Measurements from ENCODE around the gene PPP1R13B.

Gene PPP1R13B

DNA sequence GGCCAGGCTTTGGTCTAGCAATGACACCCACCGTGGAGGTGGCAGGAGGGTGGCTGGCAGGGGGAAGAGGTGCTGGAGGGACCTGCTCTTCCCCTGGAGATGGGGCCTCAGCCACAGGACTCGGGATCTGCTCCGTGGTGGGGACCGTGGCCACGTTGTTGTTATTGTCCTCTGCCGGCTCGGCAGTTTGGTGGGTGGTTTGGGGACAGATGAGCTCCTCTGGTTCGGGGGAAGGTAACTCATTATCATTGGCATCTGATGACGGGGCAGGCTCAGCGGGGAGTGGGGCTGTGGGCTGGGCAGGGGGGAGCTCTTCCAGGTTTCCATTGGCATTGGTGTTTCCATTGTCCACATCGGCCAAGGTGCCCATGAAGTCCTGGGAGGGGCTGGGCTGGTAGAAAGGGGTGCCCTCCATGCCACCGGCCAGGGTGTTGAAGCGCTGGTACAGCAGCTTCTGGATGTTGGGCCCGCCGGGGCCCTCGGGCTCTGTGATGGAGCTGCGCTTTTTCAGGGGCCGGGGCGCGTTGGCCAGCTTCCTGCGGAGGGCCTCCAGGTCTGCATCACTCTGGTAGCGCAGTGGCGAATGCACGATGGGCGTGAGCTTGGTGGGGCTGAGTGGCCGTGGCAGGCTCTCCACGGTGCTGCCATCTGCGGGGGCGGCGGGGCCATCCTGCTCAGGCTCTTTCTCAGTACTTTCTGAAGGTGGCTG, 107.4 kb downstream of the PPP1R13B start:
- DNase-seq, result no peak

- DNase-seq, result no peak
Measured at GRCh38 chr14:103739466-103739792, 107.9 kb downstream of the PPP1R13B start.

- no peak for DNase-seq
Measured at GRCh38 chr14:103738701-103739451, 108.5 kb downstream of the PPP1R13B start.

- no peak for DNase-seq
Measured at GRCh38 chr14:103738166-103738565, 109.2 kb downstream of the PPP1R13B start.

DNA sequence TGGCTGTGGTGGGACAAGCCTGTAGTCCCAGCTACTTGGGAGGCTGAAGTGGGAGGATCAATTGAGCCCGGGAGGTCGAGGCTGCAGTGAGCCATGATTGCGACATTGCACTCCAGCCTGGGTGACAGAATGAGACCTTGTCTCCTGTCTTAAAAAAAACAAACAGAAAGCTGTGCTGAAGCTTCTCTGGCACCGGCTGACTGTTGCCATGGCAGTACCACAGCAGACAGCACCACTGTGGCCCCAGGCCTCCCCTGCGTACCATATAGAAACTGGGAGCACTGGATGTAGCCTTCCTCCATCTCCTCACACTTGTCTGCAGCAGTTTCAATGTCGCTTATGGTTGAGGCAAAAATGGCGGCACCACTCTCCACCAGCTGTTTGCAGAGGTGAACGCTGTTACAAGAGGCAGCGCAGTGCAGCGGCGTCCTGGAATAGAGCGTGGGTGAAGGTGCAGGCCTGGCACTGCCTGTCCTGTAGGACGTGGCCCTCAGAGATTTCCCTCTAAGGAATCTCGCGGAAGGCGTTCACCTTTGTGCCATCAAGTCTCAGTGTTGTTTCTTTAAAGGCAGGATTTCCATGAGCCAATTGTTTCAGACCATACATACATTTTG, 109.8 kb downstream of the PPP1R13B start:
- DNase-seq, result no peak

GRCh38 chr14:103736546-103737431, 110.6 kb downstream of the PPP1R13B start:
- no peak for DNase-seq

DNA sequence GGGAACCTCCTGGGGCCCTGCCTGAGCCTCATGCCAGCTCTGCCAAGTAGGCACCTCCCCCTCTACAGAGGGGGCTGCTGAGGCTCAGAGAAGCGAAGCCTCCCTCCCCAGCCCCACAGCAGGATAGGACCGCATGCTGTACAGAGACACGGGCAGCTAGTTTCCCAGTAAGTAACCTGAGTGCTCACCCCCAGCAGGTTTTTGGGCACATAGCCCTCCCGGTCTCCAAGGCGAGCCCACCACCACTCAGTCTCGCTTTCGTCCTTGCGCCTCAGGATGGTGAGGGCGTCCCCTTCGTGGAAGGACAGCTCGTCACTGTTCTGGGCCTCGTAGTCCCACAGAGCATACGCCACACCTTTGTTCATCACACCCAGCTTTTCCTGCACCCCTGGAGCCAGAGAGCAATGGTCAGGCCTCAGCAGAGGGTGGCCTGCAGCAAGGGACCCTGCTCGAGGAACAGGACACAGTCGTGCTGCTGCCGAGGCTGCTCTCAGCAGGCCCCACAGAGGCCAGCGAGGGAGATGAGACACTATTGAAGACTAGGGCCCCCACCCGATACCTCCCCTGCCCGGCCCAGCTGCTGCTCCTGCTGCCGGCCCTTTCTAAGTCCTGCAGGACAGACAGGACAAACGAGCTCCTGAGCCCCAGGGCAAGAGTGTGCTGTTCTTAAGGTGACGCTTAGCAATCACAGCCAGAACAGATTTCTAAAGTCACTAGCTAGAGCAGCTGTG, 111.4 kb downstream of the PPP1R13B start:
- DNase-seq, result no peak

DNA sequence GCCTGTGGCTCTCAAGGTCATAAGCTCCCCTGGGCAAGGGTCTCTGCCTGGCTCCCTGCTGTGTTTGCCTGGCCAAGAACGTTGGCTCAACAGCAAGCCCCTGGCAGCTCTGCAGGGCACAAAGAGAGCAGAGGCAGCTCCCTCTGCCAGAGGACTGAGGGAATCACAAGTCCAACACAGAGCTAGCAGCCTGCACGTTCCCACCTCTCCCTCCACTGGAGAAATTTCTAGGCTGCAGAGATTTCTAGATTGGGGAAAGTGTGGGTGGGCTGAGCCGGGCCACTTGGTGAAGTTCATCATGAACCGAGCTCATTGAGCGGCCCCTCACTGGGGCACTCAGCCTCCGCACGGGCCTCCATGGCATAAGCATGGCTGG, 111.9 kb downstream of the PPP1R13B start:
- no peak for DNase-seq

DNA sequence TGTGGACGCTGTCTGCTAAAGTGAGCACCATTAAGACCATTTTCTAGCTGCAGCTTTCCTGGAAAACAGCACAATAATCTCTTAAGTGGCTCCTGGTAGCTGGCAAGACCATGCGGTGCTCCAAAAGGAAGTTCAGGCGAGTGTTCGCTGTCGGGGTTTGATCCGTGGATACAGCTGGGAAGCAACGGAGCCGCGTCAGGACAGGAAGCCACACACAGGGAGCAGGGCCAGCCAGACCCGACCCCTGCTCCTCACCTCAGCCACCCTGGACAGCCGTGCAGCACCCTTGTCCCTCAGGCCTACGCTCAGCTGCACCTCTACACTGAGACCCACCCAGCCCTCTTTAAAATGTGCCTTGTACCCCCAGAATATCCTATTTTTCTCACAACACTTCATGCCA, 112.4 kb downstream of the PPP1R13B start:
- no peak for DNase-seq

- no peak for DNase-seq
Measured at GRCh38 chr14:103734081-103734888, 113.1 kb downstream of the PPP1R13B start.

DNA sequence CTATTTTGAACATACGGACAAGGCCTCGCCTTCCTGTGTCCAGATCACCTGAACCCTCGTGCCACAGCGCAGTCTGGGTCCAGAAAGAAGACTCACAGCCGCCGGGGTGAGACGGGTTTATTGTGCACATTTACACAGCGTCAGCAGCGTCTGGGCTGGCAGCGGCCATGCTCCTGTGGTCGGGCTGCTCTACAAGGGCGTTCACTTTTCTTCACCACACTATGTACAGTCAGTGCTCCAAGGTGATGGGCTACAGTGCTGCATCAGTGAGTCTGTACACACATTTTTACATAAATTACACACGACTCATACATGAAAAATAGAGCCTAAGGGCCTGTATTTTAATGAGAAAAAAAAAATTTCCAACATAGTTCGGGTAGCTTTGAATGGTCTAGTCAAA, 113.7 kb downstream of the PPP1R13B start:
- no peak for DNase-seq

DNA sequence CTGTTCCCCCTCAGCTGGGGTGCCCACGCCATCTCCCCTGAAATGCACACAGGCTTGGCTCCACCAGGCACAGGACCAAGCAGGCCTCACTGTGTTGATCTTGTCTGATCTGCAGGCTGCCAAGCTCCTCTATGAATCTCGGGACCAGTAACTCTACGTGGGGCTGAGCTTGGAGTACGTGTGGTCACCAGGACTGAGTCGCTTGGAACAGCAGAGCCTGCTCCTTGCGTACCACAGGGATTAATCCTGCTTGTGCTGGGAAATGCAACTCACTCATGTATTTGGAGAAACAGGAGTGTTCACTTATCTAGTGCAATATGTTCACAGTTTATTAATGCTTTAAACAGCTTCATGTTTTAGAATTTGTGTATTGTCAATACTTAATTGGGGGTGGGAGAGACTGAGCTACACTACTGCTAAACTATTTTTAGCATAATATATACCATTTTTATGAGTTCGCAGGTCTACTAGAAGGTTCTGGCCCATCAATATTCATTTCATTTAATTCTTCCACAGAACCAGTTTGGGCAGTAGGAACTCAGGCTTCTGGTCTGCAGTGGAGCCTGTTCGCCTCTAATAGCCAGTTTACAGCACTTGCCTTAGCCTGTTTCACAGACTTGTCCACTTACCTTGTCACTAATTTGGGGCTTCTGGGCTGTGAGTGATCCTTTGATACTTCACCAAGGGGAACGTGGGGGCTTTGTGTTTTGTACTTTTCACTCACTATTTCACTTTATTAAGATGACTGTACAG, 114.3 kb downstream of the PPP1R13B start:
- DNase-seq, result no peak

GRCh38 chr14:103731916-103732867, 115.2 kb downstream of the PPP1R13B start:
- DNase-seq, result no peak

DNA sequence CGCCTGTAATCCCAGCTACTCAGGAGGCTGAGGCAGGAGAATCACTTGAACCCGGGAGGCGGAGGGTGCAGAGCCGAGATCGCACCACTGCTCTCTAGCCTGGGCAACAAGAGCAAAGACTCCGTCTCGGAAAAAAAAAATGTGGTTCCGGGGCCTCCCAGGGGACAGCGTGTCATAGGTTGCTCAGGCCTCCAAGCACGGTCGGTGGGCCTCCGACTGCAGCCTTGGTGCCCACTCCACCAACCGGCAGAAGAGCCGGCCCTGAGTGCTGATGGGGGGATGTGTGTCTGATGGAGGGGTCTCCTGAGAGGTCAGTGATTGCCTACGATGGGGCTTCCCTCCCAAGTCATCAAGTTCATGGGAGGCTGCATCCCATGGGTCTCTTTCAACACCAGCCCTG, 115.9 kb downstream of the PPP1R13B start:
- no peak for DNase-seq

DNA sequence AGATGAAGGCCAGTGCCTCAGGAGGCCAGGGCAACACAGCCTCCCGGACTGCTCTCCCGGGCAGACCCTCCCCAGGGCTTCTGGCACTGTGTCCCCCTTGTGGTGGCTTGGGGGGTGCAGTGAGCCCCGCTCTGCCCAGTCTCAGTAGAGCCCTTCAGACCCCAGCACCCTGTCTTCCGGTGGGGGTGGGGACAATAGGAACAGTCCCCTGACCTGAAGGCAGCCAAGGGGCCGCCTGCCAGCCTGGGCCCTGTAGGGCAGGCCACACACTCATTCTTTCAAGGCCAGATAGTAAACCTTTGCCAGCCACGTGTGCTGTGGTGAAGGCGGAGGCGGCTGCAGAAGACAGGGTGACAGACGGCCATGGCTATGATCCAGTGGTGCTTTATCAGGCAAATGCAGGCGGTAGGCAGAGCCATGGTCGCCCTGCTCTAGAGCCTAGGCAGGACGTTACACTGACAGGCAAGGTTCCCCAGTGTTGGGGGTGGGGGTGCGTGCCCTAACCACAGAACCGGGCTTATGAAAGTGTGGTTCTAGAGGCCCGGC, 116.8 kb downstream of the PPP1R13B start:
- no peak for DNase-seq

DNA sequence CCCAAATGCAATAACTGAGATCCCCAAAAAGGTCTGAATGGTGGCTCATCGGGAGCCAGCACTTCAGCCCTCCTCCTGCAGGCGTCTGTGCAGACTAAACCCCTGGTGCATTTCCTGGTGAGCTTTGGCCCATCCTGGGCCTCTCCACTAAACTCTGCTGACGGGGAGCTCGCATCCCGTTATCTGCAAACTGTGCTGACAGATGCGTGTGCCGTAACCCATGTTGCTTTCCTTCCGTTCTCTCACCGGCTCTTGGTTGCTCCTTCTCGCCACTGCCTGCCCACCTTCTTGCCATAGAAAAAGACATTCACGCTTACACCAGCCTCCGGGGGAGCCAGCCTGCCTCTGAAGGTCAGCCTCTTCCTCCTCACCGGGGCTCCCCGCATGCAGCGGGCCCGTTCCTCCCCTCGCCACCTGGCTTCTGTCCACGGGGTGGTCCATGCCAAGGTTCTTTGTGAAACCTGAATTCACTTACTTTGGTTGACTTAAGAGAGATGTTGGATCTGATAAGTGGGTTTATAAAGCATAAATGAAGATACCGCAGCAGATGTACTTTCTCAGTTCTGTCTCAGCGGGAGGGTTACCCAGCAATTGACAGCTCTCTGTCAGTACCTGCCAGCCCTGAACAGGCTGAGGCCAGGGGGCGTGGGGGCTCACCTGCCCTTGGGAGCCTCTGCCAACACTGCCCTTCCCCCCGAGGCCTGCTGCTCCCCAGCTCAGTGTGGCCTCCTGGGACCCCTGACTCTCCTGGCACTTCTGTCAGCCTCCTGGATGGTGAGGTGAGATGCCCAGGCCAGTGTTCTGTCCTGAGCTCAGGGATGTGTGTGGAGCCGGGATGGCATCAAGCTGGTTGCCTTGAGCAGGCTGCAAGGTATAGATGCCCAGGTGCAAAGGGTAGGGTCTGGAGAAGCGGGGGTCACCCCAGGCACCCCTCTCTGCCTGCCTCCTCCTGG, 117.6 kb downstream of the PPP1R13B start:
- DNase-seq, result no peak

DNA sequence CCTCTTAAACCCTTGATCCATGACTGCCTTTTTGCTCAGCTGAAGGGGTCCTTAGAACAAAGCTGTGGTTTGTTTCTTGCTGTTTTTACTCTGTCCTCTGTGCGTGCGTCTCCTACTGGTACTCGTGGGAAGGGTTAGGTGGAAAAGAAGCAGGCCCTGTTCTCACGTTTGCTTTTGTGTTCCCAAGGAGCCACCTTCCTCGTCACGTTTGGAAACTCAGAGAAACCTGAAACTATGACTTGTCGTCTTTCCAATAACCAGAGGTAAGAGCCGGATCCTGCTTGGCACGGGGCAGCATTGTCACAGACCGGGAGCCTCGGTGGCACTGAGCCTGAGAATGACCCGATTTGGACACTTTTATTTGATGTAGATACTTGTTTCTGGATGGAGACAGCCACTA, 118.7 kb downstream of the PPP1R13B start:
- DNase-seq, result no peak

GRCh38 chr14:103728141-103728540, 119.2 kb downstream of the PPP1R13B start:
- no peak for DNase-seq

Measured in CD4-positive, alpha-beta T cell treated with Interleukin-10 for 1 hour (primary cell).